HCT116 (cell line): ENCODE results near the gene ATXN1L. TPM values are rescaled to one million over a fixed set of nuclear protein-coding genes. Genes with fewer than 3 reads are reported as not detected.

Source experiments
- ATAC-seq: fragments of 200-7000 bp; cut with Tn5 transposase; 2 replicates; pipeline ENCODE4 v1.9.1; 2020; ENCODE audit warnings: mild to moderate bottlenecking, moderate library complexity
- BruUV-seq: library from RNA; stranded (reverse); fragments of 400-500 nt; replicated peaks from 2 replicates; lab custom pipeline; 2021; lab: Mats Ljungman, UMichigan
- CTCF ChIA-PET: fragments of 300-600 bp; sonication (Branson Sonifier 250); formaldehyde crosslinking; loops from one replicate; lab custom pipeline; 2021; ENCODE audit warnings: antibody characterized with exemption; lab: Charles Lee
- POLR2A ChIA-PET: fragments of 300-600, 350-600 bp; sonication (Branson Sonifier 250); formaldehyde crosslinking; loops from one replicate; lab custom pipeline; 2021; ENCODE audit warnings: antibody characterized with exemption; lab: Charles Lee
- RAD21 ChIA-PET, 2 experiments: fragments of 300-600 bp; sonication (Branson Sonifier 250); formaldehyde crosslinking; loops; one replicate each; lab custom pipeline; 2023; ENCODE audit warnings: low total read pairs in 2 of 2; ENCODE audit not compliant: uncharacterized antibody in 2 of 2, unreplicated experiment in 2 of 2, low non-redundant PET in 1 of 2; lab: Charles Lee
- DNase-seq: peaks from one replicate; pipeline ENCODE4 v3.0.0-alpha.2; 2010; ENCODE audit warnings: low read depth, low spot score
- H2AFZ ChIP-seq: fragments of 200-600 bp; shearing (Covaris generic), sonication (generic); 2 replicates; pipeline ENCODE4 v1.6.1; 2017; ENCODE audit warnings: low read depth, mixed run types, mixed read lengths, antibody characterized with exemption, low read length; ENCODE audit not compliant: poor library complexity, severe bottlenecking
- H3K27ac ChIP-seq: 2 replicates; pipeline ENCODE4 v1.5.1; 2012; ENCODE audit warnings: low read depth, low read length
- H3K27me3 ChIP-seq: fragments of 200-600 bp; sonication (generic); 2 replicates; pipeline ENCODE4 v1.6.1; 2016; ENCODE audit warnings: mixed run types, low read length, mixed read lengths; ENCODE audit not compliant: insufficient read depth
- H3K36me3 ChIP-seq, 2 experiments: fragments of 200-500 bp in 1 of 2; fragments of 200-600 bp in 1 of 2; sonication (Bioruptor generic) in 1 of 2; sonication (generic) in 1 of 2; 2 replicates each; pipeline versions ENCODE4 v1.5.1 to v1.6.1; 2014 to 2016; ENCODE audit warnings: low read length in 2 of 2, inconsistent platforms in 1 of 2, mixed read lengths in 1 of 2, mixed run types in 1 of 2; ENCODE audit not compliant: insufficient read depth in 2 of 2, control insufficient read depth in 1 of 2
- H3K4me1 ChIP-seq, 2 experiments: fragments of 200-600 bp in 1 of 2; sonication (generic) in 1 of 2; 2 replicates each; pipeline versions ENCODE4 v1.5.1 to v1.6.1; 2012 to 2017; ENCODE audit warnings: low read length in 2 of 2, inconsistent platforms in 1 of 2, mild to moderate bottlenecking in 1 of 2, mixed read lengths in 1 of 2, mixed run types in 1 of 2, moderate library complexity in 1 of 2; ENCODE audit not compliant: insufficient read depth in 2 of 2, control insufficient read depth in 1 of 2
- H3K4me2 ChIP-seq: fragments of 200-600 bp; sonication (generic); 2 replicates; pipeline ENCODE4 v1.6.1; 2017; ENCODE audit warnings: mixed run types, low read length, mixed read lengths
- H3K4me3 ChIP-seq, 2 experiments: fragments of 200-600 bp in 1 of 2; sonication (generic) in 1 of 2; replicated peaks in 1 of 2; 2 replicates each; pipeline ENCODE4 v1.5.1; 2011 to 2016; ENCODE audit warnings: low read length in 2 of 2, control low read depth in 1 of 2, low read depth in 1 of 2, mild to moderate bottlenecking in 1 of 2, mixed read lengths in 1 of 2, mixed run types in 1 of 2
- H3K79me2 ChIP-seq: fragments of 200-600 bp; sonication (generic); 2 replicates; pipeline ENCODE4 v1.6.1; 2017; ENCODE audit warnings: mild to moderate bottlenecking, mixed run types, low read length, moderate library complexity, mixed read lengths; ENCODE audit not compliant: insufficient read depth
- H3K9ac ChIP-seq: fragments of 200-600 bp; sonication (generic); 2 replicates; pipeline ENCODE4 v1.6.1; 2016; ENCODE audit warnings: low read length, mixed read lengths
- H3K9me2 ChIP-seq: fragments of 200-600 bp; sonication (generic), shearing (Covaris generic); 2 replicates; pipeline ENCODE4 v1.6.1; 2017; ENCODE audit warnings: mixed run types, mild to moderate bottlenecking, moderate library complexity; ENCODE audit not compliant: insufficient read depth
- H3K9me3 ChIP-seq, 2 experiments: fragments of 200-500 bp in 1 of 2; fragments of 200-600 bp in 1 of 2; sonication (Bioruptor generic) in 1 of 2; sonication (generic) in 1 of 2; 2 replicates each; pipeline ENCODE4 v1.6.1; 2014 to 2017; ENCODE audit warnings: low read length in 2 of 2, mixed read lengths in 2 of 2, inconsistent platforms in 1 of 2, low read depth in 1 of 2, mild to moderate bottlenecking in 1 of 2, mixed run types in 1 of 2, moderate library complexity in 1 of 2; ENCODE audit not compliant: control insufficient read depth in 1 of 2, insufficient read depth in 1 of 2
- H4K20me1 ChIP-seq: fragments of 200-600 bp; sonication (generic), shearing (Covaris generic); 2 replicates; pipeline ENCODE4 v1.6.1; 2017; ENCODE audit warnings: mixed run types, mild to moderate bottlenecking, moderate library complexity; ENCODE audit not compliant: insufficient read depth
- ATF3 ChIP-seq: IDR thresholded peaks from 2 replicates; pipeline ENCODE4 v1.6.1; 2012
- CBX3 ChIP-seq: IDR thresholded peaks from 2 replicates; pipeline ENCODE4 v1.6.1; 2012; ENCODE audit warnings: low read depth
- CEBPB ChIP-seq: IDR thresholded peaks from 2 replicates; pipeline ENCODE4 v1.6.1; 2012; ENCODE audit warnings: low read depth
- CTCF ChIP-seq, 3 experiments: fragments of 200-600 bp in 1 of 3; sonication (generic) in 1 of 3; IDR thresholded peaks in 2 of 3; conservative IDR thresholded peaks in 1 of 3; 2 replicates each; pipeline ENCODE4 v1.5.1; 2012 to 2017; ENCODE audit warnings: low read depth in 2 of 3, low read length in 2 of 3, antibody characterized with exemption in 1 of 3, borderline replicate concordance in 1 of 3, control low read depth in 1 of 3, mild to moderate bottlenecking in 1 of 3, mixed read lengths in 1 of 3, mixed run types in 1 of 3, moderate library complexity in 1 of 3; ENCODE audit not compliant: insufficient read depth in 1 of 3
- EGR1 ChIP-seq: IDR thresholded peaks from 2 replicates; pipeline ENCODE4 v1.6.1; 2012; ENCODE audit warnings: low read depth
- ELF1 ChIP-seq: IDR thresholded peaks from 2 replicates; pipeline ENCODE4 v1.6.1; 2012; ENCODE audit warnings: low read depth, borderline replicate concordance
- EZH2 ChIP-seq: fragments of 200-600 bp; sonication (generic); IDR thresholded peaks from 2 replicates; pipeline ENCODE4 v1.6.1; 2017; ENCODE audit warnings: antibody characterized with exemption, mixed run types
- FOSL1 ChIP-seq: IDR thresholded peaks from 2 replicates; pipeline ENCODE4 v1.6.1; 2012; ENCODE audit warnings: low read depth
- JUND ChIP-seq: IDR thresholded peaks from 2 replicates; pipeline ENCODE4 v1.6.1; 2012
- POLR2A ChIP-seq: IDR thresholded peaks from 2 replicates; pipeline ENCODE4 v1.7.0; 2011; ENCODE audit warnings: borderline replicate concordance; ENCODE audit not compliant: insufficient read depth, insufficient read length; ENCODE audit errors: extremely low read depth
- POLR2AphosphoS5 ChIP-seq: IDR thresholded peaks from 2 replicates; pipeline ENCODE4 v1.6.1; 2011; ENCODE audit warnings: mild to moderate bottlenecking, low read depth, low read length, moderate library complexity
- RAD21 ChIP-seq: IDR thresholded peaks from 2 replicates; pipeline ENCODE4 v1.6.1; 2012; ENCODE audit warnings: low read depth, mild to moderate bottlenecking
- SIN3A ChIP-seq: IDR thresholded peaks from 2 replicates; pipeline ENCODE4 v1.6.1; 2012; ENCODE audit warnings: low read depth
- SP1 ChIP-seq: IDR thresholded peaks from 2 replicates; pipeline ENCODE4 v1.6.1; 2012; ENCODE audit warnings: low read depth
- SRF ChIP-seq: IDR thresholded peaks from 2 replicates; pipeline ENCODE4 v1.6.1; 2012; ENCODE audit warnings: low read depth
- TCF7L2 ChIP-seq: IDR thresholded peaks from 2 replicates; pipeline ENCODE4 v1.7.0; 2011; ENCODE audit warnings: borderline replicate concordance, inconsistent platforms; ENCODE audit not compliant: insufficient read depth, insufficient read length; ENCODE audit errors: extremely low read depth
- ZFX ChIP-seq: fragments of 450-650 bp; IDR thresholded peaks from 2 replicates; pipeline ENCODE4 v1.6.1; 2017
- ZNF274 ChIP-seq: fragments of 200-500 bp; sonication (Bioruptor generic); IDR thresholded peaks from 2 replicates; pipeline ENCODE4 v1.6.1; 2014; ENCODE audit warnings: mild to moderate bottlenecking, low read depth, low read length, inconsistent platforms
- intact Hi-C: fragments of 100-400 bp; cut with micrococcal nuclease; formaldehyde crosslinking; loops from 2 replicates; pipeline ENCODE4 v1.10.0; 2022
- total RNA-seq: library from RNA; stranded (reverse); gene quantifications from one replicate; pipeline ENCODE4 v1.2.1, GENCODE V29; 2021; ENCODE audit not compliant: unreplicated experiment
- TF ChIP-seq, protein P1 (sequence below): IDR thresholded peaks from 2 replicates; pipeline ENCODE4 v1.6.1; 2011; ENCODE audit warnings: mild to moderate bottlenecking, low read length, moderate library complexity; ENCODE audit not compliant: insufficient replicate concordance; ENCODE audit errors: extremely low read depth
- TF ChIP-seq, protein P2 (sequence below): IDR thresholded peaks from 2 replicates; pipeline ENCODE4 v1.6.1; 2012; ENCODE audit warnings: low read depth

The ATXN1L gene
- total RNA-seq, 1 experiment from 2014 or later: 20.5 TPM

DNA sequence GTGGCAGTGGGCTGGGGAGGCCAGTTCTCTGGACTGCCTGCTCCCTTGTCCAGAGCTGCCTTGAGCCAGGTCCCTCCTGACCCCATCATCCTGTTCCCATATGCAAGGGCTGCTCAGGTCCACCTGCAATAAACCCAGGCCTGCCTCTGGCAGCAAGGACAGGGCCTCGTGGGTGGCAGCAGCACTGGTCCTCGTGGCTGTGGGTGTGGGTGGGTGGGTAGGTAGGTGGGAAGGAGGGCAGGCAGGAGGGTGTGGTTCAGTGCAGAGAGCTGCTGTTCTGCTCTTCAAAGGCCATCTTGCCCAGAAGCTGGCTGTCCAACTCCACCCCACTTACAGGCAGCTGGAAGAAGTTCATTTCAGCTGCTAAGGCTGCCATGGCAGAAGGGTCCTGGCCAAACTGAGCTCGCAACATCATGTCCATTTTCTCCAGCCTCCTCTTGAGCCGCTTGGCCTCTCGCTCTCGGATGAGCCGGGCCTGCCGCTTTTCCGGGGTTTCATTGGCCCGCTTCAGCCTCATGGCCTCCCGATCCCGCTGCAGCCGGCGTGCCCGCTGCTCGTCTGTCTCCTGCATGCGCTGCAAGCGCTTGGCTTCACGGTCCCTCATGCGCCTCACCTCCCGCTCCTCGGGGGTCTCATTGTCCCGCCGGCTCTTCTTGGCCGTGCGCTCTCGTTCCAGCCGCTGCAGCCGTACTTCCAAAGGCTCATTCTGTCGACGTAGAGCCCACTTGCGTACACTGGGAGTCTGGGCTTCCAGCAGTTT lies 14.2 kb downstream of the ATXN1L start:
- no peaks in the 10 kb centered on the region for H3K9me2 ChIP-seq
- RAD21 ChIA-PET: no interaction called here
- TF ChIP-seq ZNF274 (no peak), SP1 (no peak), JUND (no peak), CBX3 (no peak), EZH2 (no peak), POLR2A (no peak), POLR2AphosphoS5 (no peak), CEBPB (no peak), RAD21 (no peak), TCF7L2 (no peak), ATF3 (no peak), SRF (no peak), FOSL1 (no peak), CTCF (IDR thresholded peaks at IDR 0.05 in 2 of 3, conservative IDR thresholded peaks at IDR 0.05 in 1 of 3; ENCODE audit: borderline replicate concordance in 1 of 3, insufficient read depth in 1 of 3, low read depth in 2 of 3, low read length in 2 of 3) (no peak), SIN3A (no peak), ELF1 (no peak), ZFX (no peak), EGR1 (no peak)
- TF ChIP-seq, protein P1, sequence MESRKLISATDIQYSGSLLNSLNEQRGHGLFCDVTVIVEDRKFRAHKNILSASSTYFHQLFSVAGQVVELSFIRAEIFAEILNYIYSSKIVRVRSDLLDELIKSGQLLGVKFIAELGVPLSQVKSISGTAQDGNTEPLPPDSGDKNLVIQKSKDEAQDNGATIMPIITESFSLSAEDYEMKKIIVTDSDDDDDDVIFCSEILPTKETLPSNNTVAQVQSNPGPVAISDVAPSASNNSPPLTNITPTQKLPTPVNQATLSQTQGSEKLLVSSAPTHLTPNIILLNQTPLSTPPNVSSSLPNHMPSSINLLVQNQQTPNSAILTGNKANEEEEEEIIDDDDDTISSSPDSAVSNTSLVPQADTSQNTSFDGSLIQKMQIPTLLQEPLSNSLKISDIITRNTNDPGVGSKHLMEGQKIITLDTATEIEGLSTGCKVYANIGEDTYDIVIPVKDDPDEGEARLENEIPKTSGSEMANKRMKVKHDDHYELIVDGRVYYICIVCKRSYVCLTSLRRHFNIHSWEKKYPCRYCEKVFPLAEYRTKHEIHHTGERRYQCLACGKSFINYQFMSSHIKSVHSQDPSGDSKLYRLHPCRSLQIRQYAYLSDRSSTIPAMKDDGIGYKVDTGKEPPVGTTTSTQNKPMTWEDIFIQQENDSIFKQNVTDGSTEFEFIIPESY: no peak
- TF ChIP-seq, protein P2, sequence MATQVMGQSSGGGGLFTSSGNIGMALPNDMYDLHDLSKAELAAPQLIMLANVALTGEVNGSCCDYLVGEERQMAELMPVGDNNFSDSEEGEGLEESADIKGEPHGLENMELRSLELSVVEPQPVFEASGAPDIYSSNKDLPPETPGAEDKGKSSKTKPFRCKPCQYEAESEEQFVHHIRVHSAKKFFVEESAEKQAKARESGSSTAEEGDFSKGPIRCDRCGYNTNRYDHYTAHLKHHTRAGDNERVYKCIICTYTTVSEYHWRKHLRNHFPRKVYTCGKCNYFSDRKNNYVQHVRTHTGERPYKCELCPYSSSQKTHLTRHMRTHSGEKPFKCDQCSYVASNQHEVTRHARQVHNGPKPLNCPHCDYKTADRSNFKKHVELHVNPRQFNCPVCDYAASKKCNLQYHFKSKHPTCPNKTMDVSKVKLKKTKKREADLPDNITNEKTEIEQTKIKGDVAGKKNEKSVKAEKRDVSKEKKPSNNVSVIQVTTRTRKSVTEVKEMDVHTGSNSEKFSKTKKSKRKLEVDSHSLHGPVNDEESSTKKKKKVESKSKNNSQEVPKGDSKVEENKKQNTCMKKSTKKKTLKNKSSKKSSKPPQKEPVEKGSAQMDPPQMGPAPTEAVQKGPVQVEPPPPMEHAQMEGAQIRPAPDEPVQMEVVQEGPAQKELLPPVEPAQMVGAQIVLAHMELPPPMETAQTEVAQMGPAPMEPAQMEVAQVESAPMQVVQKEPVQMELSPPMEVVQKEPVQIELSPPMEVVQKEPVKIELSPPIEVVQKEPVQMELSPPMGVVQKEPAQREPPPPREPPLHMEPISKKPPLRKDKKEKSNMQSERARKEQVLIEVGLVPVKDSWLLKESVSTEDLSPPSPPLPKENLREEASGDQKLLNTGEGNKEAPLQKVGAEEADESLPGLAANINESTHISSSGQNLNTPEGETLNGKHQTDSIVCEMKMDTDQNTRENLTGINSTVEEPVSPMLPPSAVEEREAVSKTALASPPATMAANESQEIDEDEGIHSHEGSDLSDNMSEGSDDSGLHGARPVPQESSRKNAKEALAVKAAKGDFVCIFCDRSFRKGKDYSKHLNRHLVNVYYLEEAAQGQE: no peak
- TF ChIP-seq, all 23 proteins: peak for 0
- H3K4me3 ChIP-seq: no peak overlapping the region
- POLR2A ChIA-PET: no interaction called here
- BruUV-seq: no TSS peak
- H3K36me3 ChIP-seq: 0 out of 4 replicates have a peak, but pooled peaks cover 0 to 7% of the 10 kb centered on the region in 2 experiments
- ATAC-seq (no peak), DNase-seq (no peak)
- H4K20me1 ChIP-seq: no peaks in the 10 kb centered on the region
- H3K9ac ChIP-seq: no peak overlapping the region
- no peaks in the 10 kb centered on the region for H3K27me3 ChIP-seq
- no peak overlapping the region for H2AFZ ChIP-seq
- CTCF ChIA-PET: no interaction called here
- H3K4me1 ChIP-seq: no peaks in the 10 kb centered on the region
- H3K4me2 ChIP-seq: no peak overlapping the region
- no peaks in the 10 kb centered on the region for H3K9me3 ChIP-seq
- no peaks in the 10 kb centered on the region; the same call in 1 of the 2 replicates for H3K79me2 ChIP-seq
- H3K27ac ChIP-seq: no peak overlapping the region
- intact Hi-C loops: no loop called here
